ENCODE data around the gene MACC1. TPM values are rescaled to one million over a fixed set of nuclear protein-coding genes. Genes with fewer than 3 reads are reported as not detected.

The MACC1 gene
- total RNA-seq, 1 donor = 0.36 TPM

DNA sequence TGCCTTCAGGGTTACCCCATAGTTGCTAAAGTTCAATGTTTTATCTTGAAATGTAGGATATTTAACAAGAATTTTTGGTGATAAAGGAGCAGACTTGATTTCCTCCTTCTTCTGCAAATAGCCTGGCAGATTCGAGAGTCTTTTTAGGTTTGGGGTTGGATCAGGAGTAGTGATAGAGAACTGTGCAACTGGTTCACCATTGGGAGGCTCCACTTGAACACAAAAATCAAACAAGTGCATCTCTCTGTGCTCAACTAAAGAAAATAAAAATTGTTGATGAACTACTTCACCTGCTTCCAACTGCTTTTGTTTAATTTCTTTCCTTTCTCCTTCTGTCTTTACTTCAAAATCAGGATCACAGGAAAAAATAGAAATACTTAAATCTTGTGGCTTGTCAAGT is 58.5 kb downstream of the MACC1 start:
- no peak for DNase-seq (ENCODE audit: insufficient read length, low spot score, missing footprints)
- no peak overlapping the region for H2AFZ ChIP-seq (ENCODE audit: low read length)

DNA sequence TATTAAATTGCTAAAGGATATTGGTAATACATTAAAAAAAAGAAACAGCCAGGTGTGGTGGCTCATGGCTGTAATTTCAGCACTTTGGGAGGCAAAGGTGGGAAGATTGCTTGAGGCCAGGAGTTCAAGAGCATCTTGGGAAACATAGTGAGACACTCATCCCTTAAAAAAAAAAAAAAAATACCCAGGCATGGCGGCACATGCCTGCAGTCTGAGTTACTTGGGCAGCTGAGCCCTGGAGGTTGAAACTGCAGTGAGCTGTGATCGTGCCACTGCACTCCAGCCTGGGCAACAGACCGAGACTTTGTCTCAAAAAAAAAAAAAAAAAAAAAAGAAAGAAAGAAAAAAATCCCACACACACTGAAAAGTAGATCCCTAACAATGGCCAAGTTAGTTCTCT is 59.7 kb downstream of the MACC1 start:
- H3K36me3 ChIP-seq (ENCODE audit: insufficient read depth, low read length) = no peaks in the 10 kb centered on the region
- no peak overlapping the region for H3K4me2 ChIP-seq (ENCODE audit: insufficient read depth, low read length)
- no peaks in the 10 kb centered on the region for H3K79me2 ChIP-seq (ENCODE audit: insufficient read depth, low read length)
- no peak overlapping the region for H2AFZ ChIP-seq (ENCODE audit: low read length)
- no peaks in the 10 kb centered on the region for H3K27me3 ChIP-seq (ENCODE audit: insufficient read depth, low read length)
- no peaks in the 10 kb centered on the region for H3K9me3 ChIP-seq (ENCODE audit: low read depth, low read length)
- H4K20me1 ChIP-seq (ENCODE audit: insufficient read depth, low read length) = no peaks in the 10 kb centered on the region
- no peaks in the 10 kb centered on the region for H3K4me1 ChIP-seq (ENCODE audit: insufficient read depth, low read length)
- TF ChIP-seq, protein P1, sequence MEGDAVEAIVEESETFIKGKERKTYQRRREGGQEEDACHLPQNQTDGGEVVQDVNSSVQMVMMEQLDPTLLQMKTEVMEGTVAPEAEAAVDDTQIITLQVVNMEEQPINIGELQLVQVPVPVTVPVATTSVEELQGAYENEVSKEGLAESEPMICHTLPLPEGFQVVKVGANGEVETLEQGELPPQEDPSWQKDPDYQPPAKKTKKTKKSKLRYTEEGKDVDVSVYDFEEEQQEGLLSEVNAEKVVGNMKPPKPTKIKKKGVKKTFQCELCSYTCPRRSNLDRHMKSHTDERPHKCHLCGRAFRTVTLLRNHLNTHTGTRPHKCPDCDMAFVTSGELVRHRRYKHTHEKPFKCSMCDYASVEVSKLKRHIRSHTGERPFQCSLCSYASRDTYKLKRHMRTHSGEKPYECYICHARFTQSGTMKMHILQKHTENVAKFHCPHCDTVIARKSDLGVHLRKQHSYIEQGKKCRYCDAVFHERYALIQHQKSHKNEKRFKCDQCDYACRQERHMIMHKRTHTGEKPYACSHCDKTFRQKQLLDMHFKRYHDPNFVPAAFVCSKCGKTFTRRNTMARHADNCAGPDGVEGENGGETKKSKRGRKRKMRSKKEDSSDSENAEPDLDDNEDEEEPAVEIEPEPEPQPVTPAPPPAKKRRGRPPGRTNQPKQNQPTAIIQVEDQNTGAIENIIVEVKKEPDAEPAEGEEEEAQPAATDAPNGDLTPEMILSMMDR (IDR thresholded peaks at IDR 0.05; ENCODE audit: extremely low read depth, low read depth, low read length) = no peak
- no peak for DNase-seq (ENCODE audit: insufficient read length, low spot score, missing footprints)
- H3K4me3 ChIP-seq (ENCODE audit: insufficient read depth, low read length) = no peak overlapping the region
- no peak overlapping the region for H3K27ac ChIP-seq (ENCODE audit: low read depth, low read length)

More for the DNA sequence above, 58.5 kb downstream of the MACC1 start:
- Histone ChIP-seq H3K4me3 (ENCODE audit: insufficient read depth, low read length) (no peak overlapping the region), H3K79me2 (ENCODE audit: insufficient read depth, low read length) (no peaks in the 10 kb centered on the region), H3K27me3 (ENCODE audit: insufficient read depth, low read length) (no peaks in the 10 kb centered on the region), H4K20me1 (ENCODE audit: insufficient read depth, low read length) (no peaks in the 10 kb centered on the region), H3K27ac (ENCODE audit: low read depth, low read length) (no peak overlapping the region), H3K4me1 (ENCODE audit: insufficient read depth, low read length) (no peaks in the 10 kb centered on the region), H3K36me3 (ENCODE audit: insufficient read depth, low read length) (no peaks in the 10 kb centered on the region), H3K4me2 (ENCODE audit: insufficient read depth, low read length) (no peak overlapping the region), H3K9me3 (ENCODE audit: low read depth, low read length) (no peaks in the 10 kb centered on the region)
- TF ChIP-seq, protein P1 (IDR thresholded peaks at IDR 0.05; ENCODE audit: extremely low read depth, low read depth, low read length) = peak; percentile 30

DNA sequence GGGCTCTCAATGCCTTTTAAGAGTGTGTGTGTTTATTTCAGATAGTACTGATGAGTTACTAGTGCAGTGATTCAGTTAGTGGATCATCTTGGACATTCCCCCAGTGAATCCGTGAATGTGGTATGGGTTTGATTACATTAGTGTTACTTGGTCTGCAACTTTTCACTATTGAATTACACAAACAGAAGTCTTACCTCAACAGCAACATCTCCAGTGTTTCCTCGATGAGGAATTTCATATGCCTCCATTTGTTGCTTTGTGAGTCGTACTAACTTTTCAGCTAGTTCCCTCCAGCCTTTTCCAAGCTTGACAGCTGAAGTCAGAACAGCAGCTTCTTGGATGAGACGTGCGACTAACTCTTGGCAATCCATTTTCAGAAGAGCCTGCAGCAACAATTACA is 63.2 kb downstream of the MACC1 start:
- Histone ChIP-seq H3K9me3 (ENCODE audit: low read depth, low read length) (no peaks in the 10 kb centered on the region), H4K20me1 (ENCODE audit: insufficient read depth, low read length) (no peaks in the 10 kb centered on the region), H2AFZ (ENCODE audit: low read length) (no peak overlapping the region), H3K4me1 (ENCODE audit: insufficient read depth, low read length) (no peaks in the 10 kb centered on the region), H3K4me2 (ENCODE audit: insufficient read depth, low read length) (no peak overlapping the region), H3K36me3 (ENCODE audit: insufficient read depth, low read length) (no peaks in the 10 kb centered on the region), H3K27ac (ENCODE audit: low read depth, low read length) (no peak overlapping the region), H3K4me3 (ENCODE audit: insufficient read depth, low read length) (no peak overlapping the region), H3K79me2 (ENCODE audit: insufficient read depth, low read length) (no peaks in the 10 kb centered on the region), H3K27me3 (ENCODE audit: insufficient read depth, low read length) (no peaks in the 10 kb centered on the region)
- DNase-seq (ENCODE audit: insufficient read length, low spot score, missing footprints) = no peak
- TF ChIP-seq, protein P1 (IDR thresholded peaks at IDR 0.05; ENCODE audit: extremely low read depth, low read depth, low read length) = no peak

DNA sequence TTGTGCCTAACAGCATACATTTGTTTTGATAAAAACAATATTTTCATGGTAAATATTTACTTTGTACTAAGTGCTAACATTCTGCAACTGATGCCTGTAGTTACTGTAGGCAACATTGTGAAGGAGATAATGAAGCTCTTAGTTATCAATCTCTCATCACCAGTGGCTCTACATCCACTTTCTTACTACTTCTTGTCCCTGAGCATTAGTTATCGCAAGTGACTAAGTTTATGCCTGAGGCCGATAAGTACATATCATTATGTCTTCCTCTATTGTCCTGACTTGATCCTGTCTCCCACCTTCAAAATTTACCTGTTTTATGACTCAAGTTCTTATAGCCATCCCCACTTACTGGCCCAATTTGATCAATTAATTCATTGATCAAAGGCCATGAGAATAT is 63.6 kb downstream of the MACC1 start:
- H3K27me3 ChIP-seq (ENCODE audit: insufficient read depth, low read length) = no peaks in the 10 kb centered on the region
- H3K4me2 ChIP-seq (ENCODE audit: insufficient read depth, low read length) = no peak overlapping the region
- no peak overlapping the region for H3K27ac ChIP-seq (ENCODE audit: low read depth, low read length)
- H3K4me3 ChIP-seq (ENCODE audit: insufficient read depth, low read length) = no peak overlapping the region
- H4K20me1 ChIP-seq (ENCODE audit: insufficient read depth, low read length) = no peaks in the 10 kb centered on the region
- TF ChIP-seq, protein P1 (IDR thresholded peaks at IDR 0.05; ENCODE audit: extremely low read depth, low read depth, low read length) = no peak
- no peaks in the 10 kb centered on the region for H3K9me3 ChIP-seq (ENCODE audit: low read depth, low read length)
- H3K36me3 ChIP-seq (ENCODE audit: insufficient read depth, low read length) = no peaks in the 10 kb centered on the region
- no peaks in the 10 kb centered on the region for H3K4me1 ChIP-seq (ENCODE audit: insufficient read depth, low read length)
- DNase-seq (ENCODE audit: insufficient read length, low spot score, missing footprints) = no peak
- H3K79me2 ChIP-seq (ENCODE audit: insufficient read depth, low read length) = no peaks in the 10 kb centered on the region
- H2AFZ ChIP-seq (ENCODE audit: low read length) = no peak overlapping the region
